Islet precursor cell (in vitro differentiated cells): ENCODE data around the gene FMNL1.
A peak's percentile ranks its signal among the peaks of the same experiment; 100 is the strongest.

ENCODE experiments used
- DNase-seq: peaks from one replicate; pipeline ENCODE4 v3.0.0-alpha.2; 2018

FMNL1 gene

GRCh38 chr17:45260204-45260783 is 38.6 kb downstream of the FMNL1 start:
- DNase-seq: no peak

GRCh38 chr17:45261577-45262515 is 40.2 kb downstream of the FMNL1 start, which contains the start of gene SPATA32:
Gene SPATA32, minus strand, starts transcription at chr17:45262094. Its CDS starts 78 bp downstream, at chr17:45262016.
- DNase-seq: peak; percentile 85

DNA sequence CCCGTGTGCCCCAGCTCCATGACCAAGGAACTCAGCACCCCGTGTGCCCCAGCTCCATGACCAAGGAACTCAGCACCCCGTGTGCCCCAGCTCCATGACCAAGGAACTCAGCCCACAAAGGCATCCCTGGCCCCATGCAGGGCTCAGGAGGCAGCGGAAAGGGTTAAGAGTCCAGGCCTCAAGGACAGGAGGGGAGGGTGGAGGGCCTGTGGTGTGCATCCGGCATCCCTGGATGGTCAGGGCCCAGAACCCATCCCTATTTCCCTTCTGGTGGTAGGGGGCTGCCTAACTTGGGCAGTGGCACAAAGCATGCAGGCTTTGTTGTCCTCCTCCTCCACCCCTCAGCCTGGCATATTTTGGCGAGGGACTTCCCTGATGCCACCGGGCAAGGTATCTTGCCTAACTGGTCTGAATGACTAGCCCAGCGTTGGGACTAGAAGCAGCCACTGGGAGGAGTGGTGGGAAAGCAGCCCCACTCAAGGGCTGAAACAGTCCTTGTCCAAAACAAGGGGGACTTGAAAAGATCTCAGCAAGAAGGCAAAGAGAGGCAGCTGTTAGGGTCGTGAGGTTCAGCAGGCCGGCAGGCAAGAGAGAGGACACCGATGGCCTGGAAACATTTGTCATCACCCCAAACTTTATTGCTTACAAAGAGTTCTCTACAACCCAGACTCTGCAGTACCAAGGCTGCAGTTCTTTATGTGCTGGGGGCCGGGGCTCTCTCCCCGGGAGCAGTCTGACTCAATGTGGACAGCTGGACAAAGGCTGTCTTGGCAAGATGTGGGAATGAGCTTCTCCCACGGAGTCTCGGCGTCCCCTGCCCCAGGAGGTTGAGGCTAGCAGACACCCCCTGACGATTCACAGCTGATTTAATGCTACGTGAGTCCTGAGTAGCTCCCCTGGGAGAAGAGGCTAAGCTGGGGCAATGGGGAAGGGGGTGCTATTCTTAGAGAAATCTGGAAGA is 41.1 kb downstream of the FMNL1 start:
- no peak for DNase-seq

- no peak for DNase-seq
Observed at GRCh38 chr17:45263477-45263860, 41.8 kb downstream of the FMNL1 start.

- no peak for DNase-seq
Observed at GRCh38 chr17:45264430-45264829, 42.7 kb downstream of the FMNL1 start.

GRCh38 chr17:45264988-45265387 is 43.3 kb downstream of the FMNL1 start:
- DNase-seq: no peak

- no peak for DNase-seq
Observed at GRCh38 chr17:45265821-45266220, 44.1 kb downstream of the FMNL1 start.

- no peak for DNase-seq
Observed at GRCh38 chr17:45266372-45266926, 44.8 kb downstream of the FMNL1 start.

GRCh38 chr17:45267436-45268055 is 45.9 kb downstream of the FMNL1 start:
- no peak for DNase-seq

DNA sequence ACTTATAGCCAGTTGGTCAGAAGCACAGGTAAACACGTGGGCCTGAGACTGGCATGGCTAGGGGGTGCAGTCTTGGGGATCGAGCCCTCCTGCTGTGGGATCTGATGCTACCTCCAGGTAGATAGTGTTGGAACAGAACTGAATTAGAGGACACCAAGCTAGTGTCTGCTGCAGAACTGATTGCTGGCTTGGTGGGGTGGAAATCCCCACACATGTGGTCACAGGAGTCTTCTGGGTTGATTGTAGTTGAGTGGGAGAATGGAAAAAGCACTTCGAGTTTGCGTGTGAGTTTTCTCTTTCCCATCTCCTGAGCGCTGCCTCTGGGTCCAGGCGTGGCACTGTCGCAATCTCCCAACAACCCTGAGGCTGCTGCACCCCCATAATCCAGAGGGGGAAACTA is 48.2 kb downstream of the FMNL1 start:
- no peak for DNase-seq

DNA sequence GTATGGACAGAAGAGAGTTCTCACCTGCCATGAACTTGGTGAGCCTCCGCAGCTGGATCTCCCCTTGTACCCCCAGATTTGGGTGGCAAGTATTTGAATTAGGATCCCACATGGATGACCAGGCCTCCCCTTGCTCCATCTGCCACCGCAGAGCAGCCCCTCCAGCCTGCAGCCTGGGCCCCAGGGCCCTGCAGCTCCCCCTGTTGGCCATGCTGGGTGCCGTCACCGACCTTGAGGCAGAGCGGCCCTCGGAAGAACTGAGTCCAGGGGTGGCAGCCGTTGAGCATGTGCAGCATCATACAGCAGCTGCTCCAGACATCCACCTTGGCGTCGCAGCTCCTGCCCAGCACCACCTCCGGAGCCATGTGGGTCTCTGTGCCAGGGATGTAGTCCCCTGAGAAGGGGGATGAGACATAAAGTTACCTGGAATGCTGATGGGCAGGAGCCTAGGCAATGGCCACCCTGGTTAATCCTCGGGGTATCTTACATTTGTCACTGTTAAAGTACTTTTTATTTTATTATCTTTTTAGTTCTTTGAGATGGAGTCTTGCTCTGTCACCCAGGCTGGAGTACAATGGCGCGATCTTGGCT is 49.2 kb downstream of the FMNL1 start:
- peak; percentile 80 for DNase-seq

GRCh38 chr17:45271603-45272002 is 49.9 kb downstream of the FMNL1 start:
- no peak for DNase-seq

DNA sequence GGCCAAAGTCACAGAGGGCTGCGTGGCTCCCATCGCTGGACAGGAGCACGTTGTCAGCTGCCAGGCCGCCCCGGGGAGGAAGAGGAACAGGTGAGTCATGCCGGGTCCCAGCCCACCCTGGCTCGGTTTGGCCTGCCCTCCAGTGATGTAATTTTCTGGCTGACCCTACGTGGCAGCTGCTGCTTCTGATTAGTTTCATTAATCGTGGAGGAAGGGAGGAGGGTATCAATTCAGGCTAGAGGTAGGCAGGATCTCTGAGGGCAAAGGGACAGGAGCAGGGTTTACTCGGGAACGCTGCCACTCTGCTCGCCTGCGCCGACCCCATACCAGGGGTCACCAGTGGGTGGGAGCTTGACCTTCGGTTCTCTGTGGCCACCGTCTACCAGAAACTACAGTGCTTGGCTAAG is 51.9 kb downstream of the FMNL1 start:
- DNase-seq: peak; percentile 54

- DNase-seq: no peak
Observed at GRCh38 chr17:45274033-45274432, 52.3 kb downstream of the FMNL1 start.

DNA sequence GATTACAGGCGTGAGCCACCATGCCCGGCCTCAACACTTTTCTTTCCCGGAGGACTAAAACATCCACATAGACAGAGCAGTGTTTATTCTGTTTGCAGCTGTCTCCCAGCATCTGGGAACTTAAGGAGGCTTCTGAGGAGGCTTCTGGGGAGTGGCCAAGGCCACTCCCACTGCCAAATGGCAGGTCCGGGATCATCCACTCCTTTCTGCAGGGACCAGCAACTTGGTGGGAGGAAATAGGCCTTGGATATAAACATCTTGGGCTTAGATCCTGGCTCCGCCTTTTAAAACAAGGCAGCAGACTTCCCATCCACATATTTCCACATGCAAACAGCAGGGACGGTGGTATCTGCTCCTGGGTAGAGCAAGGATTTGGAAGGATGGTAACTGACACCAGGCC is 54.3 kb downstream of the FMNL1 start:
- DNase-seq: no peak

DNA sequence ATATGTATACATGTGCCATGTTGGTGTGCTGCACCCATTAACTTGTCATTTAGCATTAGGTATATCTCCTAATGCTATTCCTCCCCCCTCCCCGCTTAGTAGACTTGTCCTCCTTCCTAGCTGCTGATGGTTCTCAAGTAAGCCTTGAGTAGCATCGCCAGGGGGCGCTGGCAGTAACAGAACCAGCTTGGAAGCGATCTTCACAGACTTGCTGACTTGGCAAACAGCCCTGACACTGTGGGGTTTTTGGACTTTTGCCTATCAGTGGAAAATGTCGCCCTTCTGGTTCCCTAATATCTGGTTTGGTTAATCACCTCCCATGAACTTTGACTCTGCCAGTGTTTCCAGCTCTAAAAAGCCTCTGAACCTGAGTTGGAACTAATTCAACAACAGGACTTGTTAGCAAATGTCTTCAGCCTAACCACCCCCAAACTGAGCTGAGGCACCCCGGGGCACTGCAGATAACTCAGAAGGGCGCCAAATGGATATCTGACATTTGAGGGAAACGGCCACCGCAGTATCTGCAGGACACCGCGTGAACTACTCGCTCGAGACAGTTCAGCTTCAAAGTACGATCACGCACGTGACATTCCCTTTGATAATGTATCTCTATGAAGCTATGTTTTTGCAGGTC is 55.6 kb downstream of the FMNL1 start:
- peak; percentile 96 for DNase-seq

- no peak for DNase-seq
Observed at GRCh38 chr17:45277992-45278391, 56.3 kb downstream of the FMNL1 start.

DNA sequence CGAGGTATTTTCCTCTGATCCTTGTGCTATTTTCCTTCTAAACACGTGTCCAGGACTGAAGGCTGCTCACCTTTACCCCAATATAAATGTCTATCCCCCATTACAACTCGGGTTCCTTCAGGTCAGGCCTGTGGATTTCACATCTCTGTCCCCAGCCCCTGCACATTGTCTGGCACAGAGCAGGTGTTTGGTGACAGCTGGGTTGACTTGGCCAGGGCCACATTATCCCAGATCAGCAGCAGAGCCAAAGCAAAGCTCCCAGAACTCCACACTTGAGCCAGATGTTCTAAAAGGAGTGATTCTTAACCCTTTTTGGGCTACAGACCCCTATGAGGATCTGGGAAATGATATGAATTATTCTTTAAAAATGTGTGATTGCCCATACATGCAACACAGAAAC is 58.2 kb downstream of the FMNL1 start:
- DNase-seq: no peak

DNA sequence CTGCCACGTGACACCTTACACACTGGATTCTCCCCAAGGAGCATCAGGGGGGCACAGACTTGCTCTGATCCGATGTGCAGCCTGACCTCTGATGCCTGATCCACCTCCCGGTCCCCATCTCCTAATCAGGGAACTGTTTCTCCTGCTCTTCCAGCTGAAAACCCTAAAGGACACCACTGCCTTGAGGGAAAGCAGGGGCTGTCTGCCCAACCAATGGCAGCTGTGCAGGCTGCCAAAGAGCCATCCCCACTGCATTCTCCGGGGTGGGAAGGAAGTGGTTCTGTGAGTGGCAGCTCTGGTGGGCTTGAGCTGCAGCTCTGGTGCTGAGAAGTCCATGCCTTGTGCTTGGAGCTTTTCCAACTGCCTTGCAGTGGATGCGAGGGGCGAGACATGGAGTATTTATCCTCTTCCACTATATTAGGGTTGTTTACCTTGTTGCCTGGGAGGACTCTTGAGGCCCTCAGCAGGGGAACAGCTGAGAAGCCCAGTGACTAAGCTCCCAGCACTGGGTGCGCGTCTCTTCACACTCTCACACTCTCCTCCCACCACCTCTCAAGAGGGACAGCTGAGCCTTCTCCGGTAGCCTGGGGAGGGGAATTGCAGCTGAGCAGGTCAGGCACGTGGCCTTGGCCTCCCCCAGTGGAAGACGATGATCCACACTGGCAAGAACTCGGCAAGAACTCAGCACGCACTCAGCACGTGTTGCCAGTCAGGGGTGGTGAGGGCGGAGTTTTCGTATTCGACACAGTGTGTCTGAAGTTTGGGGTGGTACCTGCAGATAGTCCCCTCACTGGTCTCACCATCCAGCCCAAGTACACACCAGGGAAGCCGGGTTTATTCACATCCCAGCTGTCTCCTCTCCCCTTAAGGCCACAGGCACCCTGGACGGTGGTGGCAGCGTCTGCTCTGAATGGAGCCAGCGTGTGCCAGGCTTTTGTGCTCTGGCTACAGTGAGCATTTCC is 61.3 kb downstream of the FMNL1 start:
- DNase-seq: no peak

- DNase-seq: no peak
Observed at GRCh38 chr17:45283711-45284110, 62.0 kb downstream of the FMNL1 start.
